ENCODE results near the gene CENPX. TPM values are rescaled to one million over a fixed set of nuclear protein-coding genes. Genes with fewer than 3 reads are reported as not detected.

CENPX gene
- total and polyA plus RNA-seq, 2 of the 13 experiments (the other 11 are each of a cell fraction or from before 2014, with no cell fraction given), result 92.7 to 170 TPM

- TF ChIP-seq ZNF574 (CRISPR knock-in tag; IDR thresholded peaks at IDR 0.05) (peak; percentile 38), ZNF547 (CRISPR knock-in tag; IDR thresholded peaks at IDR 0.05) (peak; percentile 16; the same call in 1 of the 2 replicates), GFI1 (CRISPR knock-in tag; IDR thresholded peaks at IDR 0.05; ENCODE audit: borderline replicate concordance) (peak; percentile 12; the same call in 1 of the 2 replicates), SMAD3 (CRISPR knock-in tag; IDR thresholded peaks at IDR 0.05) (no peak), ZNF879 (CRISPR knock-in tag; IDR thresholded peaks at IDR 0.05) (no peak), WIZ (CRISPR knock-in tag; IDR thresholded peaks at IDR 0.05) (no peak), ARID4A (CRISPR knock-in tag; IDR thresholded peaks at IDR 0.05; ENCODE audit: borderline replicate concordance) (no peak; the same call in 1 of the 2 replicates), RARG (CRISPR knock-in tag; IDR thresholded peaks at IDR 0.05; ENCODE audit: low read depth) (no peak), ZNF3 (CRISPR knock-in tag; IDR thresholded peaks at IDR 0.05) (no peak), ZFP41 (CRISPR knock-in tag; IDR thresholded peaks at IDR 0.05; ENCODE audit: borderline replicate concordance) (0 out of 2 replicates have a peak, but pooled peaks have one; percentile 6), ZSCAN5A (CRISPR knock-in tag; IDR thresholded peaks at IDR 0.05; ENCODE audit: borderline replicate concordance) (0 out of 2 replicates have a peak, but pooled peaks have one; percentile 35), ZKSCAN5 (CRISPR knock-in tag; IDR thresholded peaks at IDR 0.05) (no peak), ATF5 (CRISPR knock-in tag; IDR thresholded peaks at IDR 0.05; ENCODE audit: low read depth) (no peak), PTBP1 (IDR thresholded peaks at IDR 0.05; ENCODE audit: low read depth, low read length, poor library complexity, severe bottlenecking) (peak; percentile 83), MLX (CRISPR knock-in tag; IDR thresholded peaks at IDR 0.05) (no peak), GABPB1 (CRISPR knock-in tag; IDR thresholded peaks at IDR 0.05) (peak; percentile 70), SALL1 (CRISPR knock-in tag; IDR thresholded peaks at IDR 0.05) (0 out of 2 replicates have a peak, but pooled peaks have one; percentile 17), CAMTA2 (CRISPR knock-in tag; IDR thresholded peaks at IDR 0.05; ENCODE audit: borderline replicate concordance) (no peak), ADNP (CRISPR knock-in tag; IDR thresholded peaks at IDR 0.05) (no peak), RBFOX2 (IDR thresholded peaks at IDR 0.05; ENCODE audit: low read depth, low read length) (peak; percentile 89)
Measured at GRCh38 chr17:81996757-81997441, 25.8 kb downstream of the CENPX start (continued).

Data from HepG2 (cell line).